HCT116 (cell line): ENCODE data around the gene PPIP5K2. TPM values are rescaled to one million over a fixed set of nuclear protein-coding genes. Genes with fewer than 3 reads are reported as not detected.

ENCODE experiments used
- ATAC-seq: fragments of 200-7000 bp; cut with Tn5 transposase; 2 replicates; pipeline ENCODE4 v1.9.1; 2020; ENCODE audit warnings: mild to moderate bottlenecking, moderate library complexity
- BruUV-seq: library from RNA; stranded (reverse); fragments of 400-500 nt; replicated peaks from 2 replicates; lab custom pipeline; 2021; lab: Mats Ljungman, UMichigan
- CTCF ChIA-PET: fragments of 300-600 bp; sonication (Branson Sonifier 250); formaldehyde crosslinking; loops from one replicate; lab custom pipeline; 2021; ENCODE audit warnings: antibody characterized with exemption; lab: Charles Lee
- POLR2A ChIA-PET: fragments of 300-600, 350-600 bp; sonication (Branson Sonifier 250); formaldehyde crosslinking; loops from one replicate; lab custom pipeline; 2021; ENCODE audit warnings: antibody characterized with exemption; lab: Charles Lee
- RAD21 ChIA-PET, 2 experiments: fragments of 300-600 bp; sonication (Branson Sonifier 250); formaldehyde crosslinking; loops; one replicate each; lab custom pipeline; 2023; ENCODE audit warnings: low total read pairs in 2 of 2; ENCODE audit not compliant: uncharacterized antibody in 2 of 2, unreplicated experiment in 2 of 2, low non-redundant PET in 1 of 2; lab: Charles Lee
- DNase-seq: peaks from one replicate; pipeline ENCODE4 v3.0.0-alpha.2; 2010; ENCODE audit warnings: low read depth, low spot score
- H2AFZ ChIP-seq: fragments of 200-600 bp; shearing (Covaris generic), sonication (generic); 2 replicates; pipeline ENCODE4 v1.6.1; 2017; ENCODE audit warnings: low read depth, mixed run types, mixed read lengths, antibody characterized with exemption, low read length; ENCODE audit not compliant: poor library complexity, severe bottlenecking
- H3K27ac ChIP-seq: 2 replicates; pipeline ENCODE4 v1.5.1; 2012; ENCODE audit warnings: low read depth, low read length
- H3K27me3 ChIP-seq: fragments of 200-600 bp; sonication (generic); 2 replicates; pipeline ENCODE4 v1.6.1; 2016; ENCODE audit warnings: mixed run types, low read length, mixed read lengths; ENCODE audit not compliant: insufficient read depth
- H3K36me3 ChIP-seq, 2 experiments: fragments of 200-500 bp in 1 of 2; fragments of 200-600 bp in 1 of 2; sonication (Bioruptor generic) in 1 of 2; sonication (generic) in 1 of 2; 2 replicates each; pipeline versions ENCODE4 v1.5.1 to v1.6.1; 2014 to 2016; ENCODE audit warnings: low read length in 2 of 2, inconsistent platforms in 1 of 2, mixed read lengths in 1 of 2, mixed run types in 1 of 2; ENCODE audit not compliant: insufficient read depth in 2 of 2, control insufficient read depth in 1 of 2
- H3K4me1 ChIP-seq, 2 experiments: fragments of 200-600 bp in 1 of 2; sonication (generic) in 1 of 2; 2 replicates each; pipeline versions ENCODE4 v1.5.1 to v1.6.1; 2012 to 2017; ENCODE audit warnings: low read length in 2 of 2, inconsistent platforms in 1 of 2, mild to moderate bottlenecking in 1 of 2, mixed read lengths in 1 of 2, mixed run types in 1 of 2, moderate library complexity in 1 of 2; ENCODE audit not compliant: insufficient read depth in 2 of 2, control insufficient read depth in 1 of 2
- H3K4me2 ChIP-seq: fragments of 200-600 bp; sonication (generic); 2 replicates; pipeline ENCODE4 v1.6.1; 2017; ENCODE audit warnings: mixed run types, low read length, mixed read lengths
- H3K4me3 ChIP-seq, 2 experiments: fragments of 200-600 bp in 1 of 2; sonication (generic) in 1 of 2; replicated peaks in 1 of 2; 2 replicates each; pipeline ENCODE4 v1.5.1; 2011 to 2016; ENCODE audit warnings: low read length in 2 of 2, control low read depth in 1 of 2, low read depth in 1 of 2, mild to moderate bottlenecking in 1 of 2, mixed read lengths in 1 of 2, mixed run types in 1 of 2
- H3K79me2 ChIP-seq: fragments of 200-600 bp; sonication (generic); 2 replicates; pipeline ENCODE4 v1.6.1; 2017; ENCODE audit warnings: mild to moderate bottlenecking, mixed run types, low read length, moderate library complexity, mixed read lengths; ENCODE audit not compliant: insufficient read depth
- H3K9ac ChIP-seq: fragments of 200-600 bp; sonication (generic); 2 replicates; pipeline ENCODE4 v1.6.1; 2016; ENCODE audit warnings: low read length, mixed read lengths
- H3K9me2 ChIP-seq: fragments of 200-600 bp; sonication (generic), shearing (Covaris generic); 2 replicates; pipeline ENCODE4 v1.6.1; 2017; ENCODE audit warnings: mixed run types, mild to moderate bottlenecking, moderate library complexity; ENCODE audit not compliant: insufficient read depth
- H3K9me3 ChIP-seq, 2 experiments: fragments of 200-500 bp in 1 of 2; fragments of 200-600 bp in 1 of 2; sonication (Bioruptor generic) in 1 of 2; sonication (generic) in 1 of 2; 2 replicates each; pipeline ENCODE4 v1.6.1; 2014 to 2017; ENCODE audit warnings: low read length in 2 of 2, mixed read lengths in 2 of 2, inconsistent platforms in 1 of 2, low read depth in 1 of 2, mild to moderate bottlenecking in 1 of 2, mixed run types in 1 of 2, moderate library complexity in 1 of 2; ENCODE audit not compliant: control insufficient read depth in 1 of 2, insufficient read depth in 1 of 2
- H4K20me1 ChIP-seq: fragments of 200-600 bp; sonication (generic), shearing (Covaris generic); 2 replicates; pipeline ENCODE4 v1.6.1; 2017; ENCODE audit warnings: mixed run types, mild to moderate bottlenecking, moderate library complexity; ENCODE audit not compliant: insufficient read depth
- EGR1 ChIP-seq: IDR thresholded peaks from 2 replicates; pipeline ENCODE4 v1.6.1; 2012; ENCODE audit warnings: low read depth
- EZH2phosphoT487 ChIP-seq: fragments of 200-600 bp; IDR thresholded peaks from 2 replicates; pipeline ENCODE4 v1.6.1; 2018; ENCODE audit warnings: antibody characterized with exemption, borderline replicate concordance
- FOSL1 ChIP-seq: IDR thresholded peaks from 2 replicates; pipeline ENCODE4 v1.6.1; 2012; ENCODE audit warnings: low read depth
- POLR2A ChIP-seq: IDR thresholded peaks from 2 replicates; pipeline ENCODE4 v1.7.0; 2011; ENCODE audit warnings: borderline replicate concordance; ENCODE audit not compliant: insufficient read depth, insufficient read length; ENCODE audit errors: extremely low read depth
- SIN3A ChIP-seq: IDR thresholded peaks from 2 replicates; pipeline ENCODE4 v1.6.1; 2012; ENCODE audit warnings: low read depth
- TCF7L2 ChIP-seq: IDR thresholded peaks from 2 replicates; pipeline ENCODE4 v1.7.0; 2011; ENCODE audit warnings: borderline replicate concordance, inconsistent platforms; ENCODE audit not compliant: insufficient read depth, insufficient read length; ENCODE audit errors: extremely low read depth
- intact Hi-C: fragments of 100-400 bp; cut with micrococcal nuclease; formaldehyde crosslinking; loops from 2 replicates; pipeline ENCODE4 v1.10.0; 2022
- total RNA-seq: library from RNA; stranded (reverse); gene quantifications from one replicate; pipeline ENCODE4 v1.2.1, GENCODE V29; 2021; ENCODE audit not compliant: unreplicated experiment
- TF ChIP-seq, protein P1 (sequence below): IDR thresholded peaks from 2 replicates; pipeline ENCODE4 v1.6.1; 2012; ENCODE audit warnings: low read depth
- TF ChIP-seq, protein P2 (sequence below), 3 experiments: fragments of 200-600 bp in 1 of 3; sonication (generic) in 1 of 3; IDR thresholded peaks in 2 of 3; conservative IDR thresholded peaks in 1 of 3; 2 replicates each; pipeline ENCODE4 v1.5.1; 2012 to 2017; ENCODE audit warnings: low read depth in 2 of 3, low read length in 2 of 3, antibody characterized with exemption in 1 of 3, borderline replicate concordance in 1 of 3, control low read depth in 1 of 3, mild to moderate bottlenecking in 1 of 3, mixed read lengths in 1 of 3, mixed run types in 1 of 3, moderate library complexity in 1 of 3; ENCODE audit not compliant: insufficient read depth in 1 of 3
- TF ChIP-seq, protein P3 (sequence below): IDR thresholded peaks from 2 replicates; pipeline ENCODE4 v1.6.1; 2012

Gene PPIP5K2
- total RNA-seq, 1 experiment from 2014 or later: 45.8 TPM

DNA sequence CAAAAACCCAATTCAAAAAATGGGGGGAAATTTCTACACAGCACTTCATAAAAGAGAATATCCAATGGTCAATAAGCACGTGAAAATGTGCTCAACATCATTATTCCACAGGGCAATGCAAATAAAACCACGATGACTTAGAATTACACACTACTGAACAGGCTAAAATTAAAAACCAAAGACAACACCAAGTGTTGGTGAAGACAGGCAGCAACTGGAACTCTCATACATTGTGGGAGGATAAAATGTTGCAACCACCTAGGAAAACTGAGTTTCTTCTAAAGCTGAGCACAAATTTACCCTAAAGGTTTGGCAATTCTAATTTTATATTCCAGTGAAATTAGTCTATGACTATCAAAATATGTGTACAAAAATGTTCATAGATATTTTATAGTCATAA lies 9.7 kb upstream of the PPIP5K2 start:
- Histone ChIP-seq H3K9me3 (no peaks in the 10 kb centered on the region), H2AFZ (no peak overlapping the region), H3K36me3 (no peaks in the 10 kb centered on the region), H3K27me3 (no peaks in the 10 kb centered on the region), H3K4me2 (no peak overlapping the region), H3K9ac (no peak overlapping the region), H3K9me2 (no peaks in the 10 kb centered on the region), H3K4me3 (no peak overlapping the region), H3K4me1 (no peaks in the 10 kb centered on the region), H4K20me1 (no peaks in the 10 kb centered on the region), H3K27ac (no peak overlapping the region), H3K79me2 (peaks cover 33% of the 10 kb centered on the region)
- ChIA-PET RAD21 (no interaction called here), POLR2A (no interaction called here), CTCF (no interaction called here)
- no TSS peak for BruUV-seq
- ATAC-seq (no peak), DNase-seq (no peak)
- intact Hi-C loops: no loop called here
- TF ChIP-seq FOSL1: no peak
- TF ChIP-seq, protein P1, sequence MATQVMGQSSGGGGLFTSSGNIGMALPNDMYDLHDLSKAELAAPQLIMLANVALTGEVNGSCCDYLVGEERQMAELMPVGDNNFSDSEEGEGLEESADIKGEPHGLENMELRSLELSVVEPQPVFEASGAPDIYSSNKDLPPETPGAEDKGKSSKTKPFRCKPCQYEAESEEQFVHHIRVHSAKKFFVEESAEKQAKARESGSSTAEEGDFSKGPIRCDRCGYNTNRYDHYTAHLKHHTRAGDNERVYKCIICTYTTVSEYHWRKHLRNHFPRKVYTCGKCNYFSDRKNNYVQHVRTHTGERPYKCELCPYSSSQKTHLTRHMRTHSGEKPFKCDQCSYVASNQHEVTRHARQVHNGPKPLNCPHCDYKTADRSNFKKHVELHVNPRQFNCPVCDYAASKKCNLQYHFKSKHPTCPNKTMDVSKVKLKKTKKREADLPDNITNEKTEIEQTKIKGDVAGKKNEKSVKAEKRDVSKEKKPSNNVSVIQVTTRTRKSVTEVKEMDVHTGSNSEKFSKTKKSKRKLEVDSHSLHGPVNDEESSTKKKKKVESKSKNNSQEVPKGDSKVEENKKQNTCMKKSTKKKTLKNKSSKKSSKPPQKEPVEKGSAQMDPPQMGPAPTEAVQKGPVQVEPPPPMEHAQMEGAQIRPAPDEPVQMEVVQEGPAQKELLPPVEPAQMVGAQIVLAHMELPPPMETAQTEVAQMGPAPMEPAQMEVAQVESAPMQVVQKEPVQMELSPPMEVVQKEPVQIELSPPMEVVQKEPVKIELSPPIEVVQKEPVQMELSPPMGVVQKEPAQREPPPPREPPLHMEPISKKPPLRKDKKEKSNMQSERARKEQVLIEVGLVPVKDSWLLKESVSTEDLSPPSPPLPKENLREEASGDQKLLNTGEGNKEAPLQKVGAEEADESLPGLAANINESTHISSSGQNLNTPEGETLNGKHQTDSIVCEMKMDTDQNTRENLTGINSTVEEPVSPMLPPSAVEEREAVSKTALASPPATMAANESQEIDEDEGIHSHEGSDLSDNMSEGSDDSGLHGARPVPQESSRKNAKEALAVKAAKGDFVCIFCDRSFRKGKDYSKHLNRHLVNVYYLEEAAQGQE: no peak
- no peak for TF ChIP-seq TCF7L2
- no peak for TF ChIP-seq EZH2phosphoT487
- TF ChIP-seq, protein P2, sequence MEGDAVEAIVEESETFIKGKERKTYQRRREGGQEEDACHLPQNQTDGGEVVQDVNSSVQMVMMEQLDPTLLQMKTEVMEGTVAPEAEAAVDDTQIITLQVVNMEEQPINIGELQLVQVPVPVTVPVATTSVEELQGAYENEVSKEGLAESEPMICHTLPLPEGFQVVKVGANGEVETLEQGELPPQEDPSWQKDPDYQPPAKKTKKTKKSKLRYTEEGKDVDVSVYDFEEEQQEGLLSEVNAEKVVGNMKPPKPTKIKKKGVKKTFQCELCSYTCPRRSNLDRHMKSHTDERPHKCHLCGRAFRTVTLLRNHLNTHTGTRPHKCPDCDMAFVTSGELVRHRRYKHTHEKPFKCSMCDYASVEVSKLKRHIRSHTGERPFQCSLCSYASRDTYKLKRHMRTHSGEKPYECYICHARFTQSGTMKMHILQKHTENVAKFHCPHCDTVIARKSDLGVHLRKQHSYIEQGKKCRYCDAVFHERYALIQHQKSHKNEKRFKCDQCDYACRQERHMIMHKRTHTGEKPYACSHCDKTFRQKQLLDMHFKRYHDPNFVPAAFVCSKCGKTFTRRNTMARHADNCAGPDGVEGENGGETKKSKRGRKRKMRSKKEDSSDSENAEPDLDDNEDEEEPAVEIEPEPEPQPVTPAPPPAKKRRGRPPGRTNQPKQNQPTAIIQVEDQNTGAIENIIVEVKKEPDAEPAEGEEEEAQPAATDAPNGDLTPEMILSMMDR (IDR thresholded peaks at IDR 0.05 in 2 of 3, conservative IDR thresholded peaks at IDR 0.05 in 1 of 3; ENCODE audit: borderline replicate concordance in 1 of 3, insufficient read depth in 1 of 3, low read depth in 2 of 3, low read length in 2 of 3): no peak
- TF ChIP-seq, protein P3, sequence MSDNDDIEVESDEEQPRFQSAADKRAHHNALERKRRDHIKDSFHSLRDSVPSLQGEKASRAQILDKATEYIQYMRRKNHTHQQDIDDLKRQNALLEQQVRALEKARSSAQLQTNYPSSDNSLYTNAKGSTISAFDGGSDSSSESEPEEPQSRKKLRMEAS: no peak
- no peak for TF ChIP-seq EGR1
- TF ChIP-seq SIN3A: no peak
- no peak for TF ChIP-seq POLR2A
